HUDEP-2 (cell line): Measurements from ENCODE around the gene PTPRQ.
A peak's percentile ranks its signal among the peaks of the same experiment; 100 is the strongest.

Experiments used
- DNase-seq, 76 experiments: peaks; one replicate each; lab custom pipeline; 2025; ENCODE audit not compliant: unreplicated experiment in 76 of 76; lab: John Stamatoyannopoulos, UW

Gene PTPRQ

GRCh38 chr12:80698847-80699542 is 255.0 kb downstream of the PTPRQ start:
- DNase-seq: no peak

- no peak for DNase-seq
These were observed 256.3 kb downstream of the PTPRQ start for GRCh38 chr12:80700327-80700726.

- DNase-seq: no peak
These were observed 257.4 kb downstream of the PTPRQ start for GRCh38 chr12:80701388-80701787.

- no peak for DNase-seq
These were observed 259.1 kb downstream of the PTPRQ start for GRCh38 chr12:80702889-80703805.

- DNase-seq: no peak
These were observed 260.4 kb downstream of the PTPRQ start for GRCh38 chr12:80704420-80704819.

GRCh38 chr12:80707126-80707829 is 263.2 kb downstream of the PTPRQ start, which contains the start of gene MYF6:
MYF6 (plus strand) TSS chr12:80707634; CDS start chr12:80707720, 86 bp downstream.
- DNase-seq: no peak

- no peak for DNase-seq
These were observed 263.8 kb downstream of the PTPRQ start for GRCh38 chr12:80707830-80708258.

GRCh38 chr12:80708259-80708974 is 264.4 kb downstream of the PTPRQ start:
- DNase-seq: no peak

- no peak for DNase-seq
These were observed 264.9 kb downstream of the PTPRQ start for GRCh38 chr12:80708975-80709328.

GRCh38 chr12:80709811-80710726 is 266.0 kb downstream of the PTPRQ start:
- DNase-seq: peak in 13 of 76 experiments; percentile 1 to 33 (median 11)

- DNase-seq: no peak
These were observed 266.9 kb downstream of the PTPRQ start for GRCh38 chr12:80710727-80711449.

GRCh38 chr12:80711866-80712265 is 267.8 kb downstream of the PTPRQ start:
- no peak for DNase-seq

- DNase-seq: no peak
These were observed 268.8 kb downstream of the PTPRQ start for GRCh38 chr12:80712866-80713265.

- DNase-seq: no peak
These were observed 269.4 kb downstream of the PTPRQ start for GRCh38 chr12:80713419-80713818.

GRCh38 chr12:80714055-80714454 is 270.0 kb downstream of the PTPRQ start:
- DNase-seq: no peak

- no peak for DNase-seq
These were observed 270.8 kb downstream of the PTPRQ start for GRCh38 chr12:80714846-80715245.

GRCh38 chr12:80715713-80716249 is 271.7 kb downstream of the PTPRQ start:
- no peak for DNase-seq

- no peak for DNase-seq
These were observed 272.8 kb downstream of the PTPRQ start, which contains the start of gene MYF5 for GRCh38 chr12:80716696-80717469. MYF5 (plus strand) TSS chr12:80716912; CDS start chr12:80717064, 152 bp downstream.
